Activated naive CD4-positive, alpha-beta T cell (primary cell): ENCODE results near the gene DPM3.
"Not testable (repeated sequence)": the region's sequence is repeated elsewhere in the genome, so short reads cannot be mapped to it uniquely, and the experiment has no call there.

ENCODE experiments used
- DNase-seq, 4 experiments: peaks; one replicate each; lab custom pipeline; 2025; lab: John Stamatoyannopoulos, UW

DPM3 gene

GRCh38 chr1:155125511-155125945 is 14.8 kb downstream of the DPM3 start:
- no peak for DNase-seq

- no peak for DNase-seq
These were observed 15.5 kb downstream of the DPM3 start for GRCh38 chr1:155124503-155125463.

DNA sequence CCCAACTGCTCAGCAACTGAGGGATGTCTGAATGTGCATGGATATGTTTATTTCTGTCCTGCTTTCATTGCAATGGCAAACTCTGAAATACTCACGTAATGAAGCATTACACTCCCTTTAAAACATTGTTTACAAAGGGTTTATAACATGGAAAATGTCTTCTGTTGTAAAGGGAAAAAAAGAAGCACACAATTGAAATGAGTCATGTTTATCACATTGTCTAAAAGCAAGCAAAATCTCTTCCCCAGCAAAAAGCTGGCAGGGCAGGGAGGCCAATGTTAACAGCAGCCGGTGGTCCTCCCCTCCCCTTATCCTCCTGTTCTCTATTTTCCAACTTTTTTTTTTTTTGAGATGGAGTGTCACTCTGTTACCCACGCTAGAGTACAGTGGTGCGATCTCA is 16.5 kb downstream of the DPM3 start:
- no peak for DNase-seq

GRCh38 chr1:155122308-155122707 is 18.0 kb downstream of the DPM3 start:
- no peak for DNase-seq

- no peak for DNase-seq
These were observed 19.1 kb downstream of the DPM3 start for GRCh38 chr1:155121249-155121648.

- no peak for DNase-seq
These were observed 20.1 kb downstream of the DPM3 start for GRCh38 chr1:155120253-155120652.

GRCh38 chr1:155118090-155118489 is 22.2 kb downstream of the DPM3 start:
- DNase-seq: not testable (repeated sequence)

GRCh38 chr1:155117610-155118009 is 22.7 kb downstream of the DPM3 start:
- DNase-seq: no peak

- no peak for DNase-seq
These were observed 24.1 kb downstream of the DPM3 start for GRCh38 chr1:155116113-155116764.

DNA sequence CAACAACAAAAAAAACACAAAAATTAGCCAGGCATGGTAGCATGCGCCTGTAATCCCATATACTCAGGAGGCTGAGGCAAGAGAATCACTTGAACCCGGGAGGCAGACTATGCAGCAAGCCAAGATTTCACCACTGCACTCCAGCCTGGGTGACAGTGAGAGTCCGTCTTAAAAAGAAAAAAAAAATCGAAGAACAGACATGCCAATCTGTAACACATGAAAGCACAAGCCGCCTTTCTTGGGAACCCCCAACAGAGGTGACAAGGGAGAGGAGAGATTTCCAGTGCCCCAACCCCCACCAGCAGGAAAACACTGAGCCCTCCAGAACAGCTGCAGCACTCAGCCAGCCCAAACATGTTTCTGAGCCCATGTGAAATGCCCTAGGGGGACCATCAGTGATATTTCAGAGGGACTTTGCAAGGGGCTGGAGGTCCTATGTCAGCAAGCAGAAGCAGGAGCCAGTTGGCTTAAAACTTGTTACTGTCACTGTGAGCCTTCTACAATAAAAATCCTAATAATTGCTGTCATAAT is 26.8 kb downstream of the DPM3 start:
- DNase-seq: no peak

- no peak for DNase-seq
These were observed 29.5 kb downstream of the DPM3 start for GRCh38 chr1:155110826-155111225.

- no peak for DNase-seq
These were observed 29.9 kb downstream of the DPM3 start for GRCh38 chr1:155110381-155110780.

GRCh38 chr1:155108296-155108695 is 32.0 kb downstream of the DPM3 start:
- DNase-seq: no peak

DNA sequence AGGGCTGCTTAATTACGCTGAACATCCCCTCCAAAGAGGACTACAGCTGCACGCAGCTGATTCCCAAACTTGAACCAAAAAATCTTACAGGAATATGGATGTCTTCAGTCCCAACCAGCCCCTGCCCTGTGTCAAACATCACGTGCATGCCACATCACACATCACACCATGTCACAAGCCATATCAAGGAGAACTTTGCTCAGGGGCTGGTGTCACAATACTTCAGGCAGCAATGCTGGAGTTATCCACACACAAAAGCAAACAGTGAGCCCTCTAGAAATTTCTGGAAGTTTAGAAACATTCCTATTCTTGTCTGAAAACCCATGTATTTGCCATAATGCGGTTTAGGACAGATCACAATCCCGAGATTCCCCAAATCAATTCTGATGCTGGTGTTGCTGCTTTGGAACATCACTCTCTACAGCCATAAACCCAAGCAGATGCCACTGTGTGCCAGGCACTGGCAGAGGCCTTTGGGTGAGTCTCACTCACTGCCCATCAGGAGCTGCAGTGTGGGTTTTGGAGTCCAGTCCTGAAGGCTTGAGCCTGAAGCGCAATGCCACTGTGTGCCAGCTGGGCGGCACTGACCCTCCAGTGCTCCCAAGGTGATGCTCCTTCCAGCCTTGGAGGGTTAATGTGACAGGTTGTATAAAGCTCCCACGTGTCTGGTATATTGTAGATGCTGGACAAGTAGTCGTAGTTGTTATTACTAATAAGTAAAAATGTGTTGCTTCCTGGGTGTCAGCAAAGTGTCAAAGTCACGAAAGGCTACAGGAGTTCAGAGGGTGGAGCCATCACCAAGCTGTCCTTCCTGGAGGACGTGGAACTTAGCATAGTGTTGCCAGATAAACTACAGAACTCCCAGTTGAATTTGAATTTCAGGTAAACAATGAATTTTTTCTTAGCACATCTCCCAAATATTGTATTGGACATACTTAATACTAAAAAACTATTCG is 32.7 kb downstream of the DPM3 start:
- no peak for DNase-seq

DNA sequence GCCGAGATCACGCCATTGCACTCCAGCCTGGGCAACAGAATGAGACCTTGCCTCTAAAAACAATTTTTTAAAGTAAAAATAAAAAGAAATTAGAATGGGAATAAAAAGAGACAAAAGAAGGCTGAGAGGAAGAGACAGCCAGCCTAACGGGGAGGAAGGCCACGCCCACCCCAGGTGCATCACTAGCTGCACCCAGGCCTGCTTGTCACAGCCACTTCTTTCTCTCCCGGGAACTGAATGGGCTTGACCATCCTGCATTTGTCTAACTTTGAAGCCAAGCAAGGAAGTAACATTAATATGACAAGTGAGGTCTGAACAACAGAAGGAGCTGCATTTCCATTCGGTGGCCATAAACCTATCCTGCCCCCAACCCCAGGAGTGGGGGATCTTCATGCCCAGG is 33.5 kb downstream of the DPM3 start:
- DNase-seq: no peak

DNA sequence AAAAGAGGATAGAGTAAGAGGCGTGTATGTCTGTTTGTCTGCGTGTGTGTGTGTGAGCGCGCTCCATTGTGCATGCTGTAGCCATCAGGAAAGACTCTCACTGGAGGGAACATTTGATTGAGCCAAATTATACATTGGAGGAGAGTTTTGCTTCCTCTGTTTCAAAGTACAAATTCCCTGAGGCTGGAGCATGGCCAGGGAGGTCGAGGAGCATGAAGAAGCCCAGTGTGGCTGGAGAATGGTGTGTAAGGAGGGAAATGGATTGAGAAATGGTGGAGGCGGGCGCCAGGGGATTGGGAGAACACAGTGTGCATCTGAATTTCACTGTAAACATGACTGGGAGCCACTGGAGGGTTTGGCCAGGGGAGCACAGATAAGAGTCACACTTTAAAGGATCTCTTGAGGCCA is 34.7 kb downstream of the DPM3 start:
- no peak for DNase-seq

DNA sequence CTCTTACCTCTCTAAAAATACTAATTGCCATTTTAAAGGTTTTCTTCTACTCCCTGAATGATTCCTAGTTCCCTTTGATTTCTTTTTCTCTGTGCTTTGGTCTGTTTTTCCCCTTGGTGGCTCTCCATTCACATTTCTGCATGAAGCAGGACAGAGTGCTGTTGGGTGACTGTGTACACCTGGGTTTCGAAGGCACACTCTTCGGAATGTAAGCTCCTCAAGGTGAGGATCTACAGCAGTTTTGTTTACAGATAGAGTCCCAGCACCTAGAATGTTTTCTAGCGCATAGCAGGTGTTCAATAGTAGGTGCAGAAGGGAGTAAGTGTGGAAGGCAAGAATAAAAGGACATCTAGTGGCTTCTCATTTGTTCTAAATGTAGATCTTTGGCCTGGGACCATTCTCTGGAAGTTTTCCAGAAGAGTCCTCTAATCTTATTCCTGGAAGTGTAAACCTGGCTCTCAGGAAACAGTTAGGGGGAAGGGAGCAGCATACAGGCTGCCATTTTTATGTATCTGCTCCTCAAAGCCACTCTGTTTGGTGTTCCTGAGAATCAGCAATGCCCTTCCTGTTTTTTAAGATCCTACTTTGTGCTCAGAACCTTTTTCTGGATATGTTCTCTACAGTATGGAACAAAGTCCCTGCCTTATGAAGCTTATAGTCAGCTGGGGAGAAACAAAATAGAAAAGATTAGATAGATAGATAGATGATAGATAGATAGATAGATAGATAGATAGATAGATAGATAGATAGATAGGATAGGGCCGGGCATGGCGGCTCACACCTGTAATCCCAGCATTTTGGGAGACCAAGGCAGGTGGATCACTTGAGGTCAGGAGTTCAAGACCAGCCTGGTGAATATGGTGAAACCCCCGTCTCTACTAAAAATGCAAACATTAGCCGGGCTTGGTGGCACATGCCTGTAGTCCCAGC is 35.5 kb downstream of the DPM3 start:
- DNase-seq: no peak

GRCh38 chr1:155103325-155103724 is 37.0 kb downstream of the DPM3 start:
- no peak for DNase-seq

- DNase-seq: no peak
These were observed 41.0 kb downstream of the DPM3 start for GRCh38 chr1:155099331-155099730.

DNA sequence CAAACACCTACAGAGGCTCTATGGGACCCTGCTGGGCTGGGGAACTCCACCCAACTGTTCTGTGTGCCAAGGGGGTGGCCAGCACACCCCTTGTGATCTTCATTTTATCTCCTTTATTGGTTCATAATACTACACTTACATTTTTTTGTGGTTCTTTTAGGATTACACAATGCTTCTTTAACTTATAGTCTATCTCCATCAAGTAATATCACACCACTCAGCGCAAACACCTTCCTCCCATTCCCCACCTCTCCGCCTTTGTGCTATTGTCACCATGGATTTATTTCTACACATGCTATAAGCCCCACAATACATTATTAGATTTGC is 45.7 kb downstream of the DPM3 start:
- no peak for DNase-seq
